ENCODE data around the gene WDR6. TPM values are rescaled to one million over a fixed set of nuclear protein-coding genes. Genes with fewer than 3 reads are reported as not detected.

The WDR6 gene
- total and polyA plus RNA-seq, 12 donors = 70.4 to 126 (median 77.9) TPM

- Histone ChIP-seq H3K9me3 (no peaks in the 10 kb centered on the region), H3K4me1 (peaks cover 8 to 40% (median 26%) of the 10 kb centered on the region in 9 donors), H3K4me3 (peak overlapping the region; percentile 55 to 95 (median 82)), H3K27me3 (no peaks in the 10 kb centered on the region), H3K36me3 (peaks cover 0 to 21% (median 6%) of the 10 kb centered on the region in 9 donors), H3K27ac (peak overlapping the region; percentile 71 to 93 (median 88))
- peak in 6 of 8 donors; percentile 5 to 35 (median 22) for ATAC-seq
- DNase-seq = peak in 1 of 2 donors; percentile 28
- no peak for TF ChIP-seq CTCF (IDR thresholded peaks at IDR 0.05)
- intact Hi-C loops (cut with DNase I) = loop anchor here in 2 of 10 donors (1.0 to 10.0 kb wide), 2 partner anchors 38 to 104 kb away; partner anchors contain the start of genes IMPDH2 (in 1 of the 2) and QRICH1 (in 1 of the 2)
- WGBS, 2 donors = 3 to 6% methylated on average over 40 of the region's 40 CpGs
Measured at GRCh38 chr3:48990636-48991469, 16.3 kb upstream of the WDR6 start.

GRCh38 chr3:48991851-48992545, 15.2 kb upstream of the WDR6 start:
- DNase-seq (no peak), ATAC-seq (no peak)
- 80% methylated on average over 5 of the region's 5 CpGs for WGBS, 2 donors
- Histone ChIP-seq H3K27ac (peak overlapping the region in 5 of 10 donors; percentile 86 to 92 (median 88)), H3K4me3 (peak overlapping the region in 6 of 10 donors; percentile 73 to 95 (median 86)), H3K27me3 (no peaks in the 10 kb centered on the region), H3K36me3 (peaks cover 0 to 21% (median 2%) of the 10 kb centered on the region in 9 donors), H3K9me3 (no peaks in the 10 kb centered on the region), H3K4me1 (peaks cover 8 to 40% (median 26%) of the 10 kb centered on the region in 9 donors)
- no peak for TF ChIP-seq CTCF (IDR thresholded peaks at IDR 0.05)
- intact Hi-C loops (cut with DNase I) = loop anchor here in 2 of 10 donors (1.0 to 10.0 kb wide), 2 partner anchors 37 to 103 kb away; partner anchors contain the start of genes IMPDH2 (in 1 of the 2) and QRICH1 (in 1 of the 2)

- Histone ChIP-seq H3K4me3 (no peak overlapping the region), H3K9me3 (no peaks in the 10 kb centered on the region), H3K4me1 (peaks cover 7 to 30% (median 24%) of the 10 kb centered on the region in 9 donors), H3K36me3 (peaks cover 0 to 35% (median 0%) of the 10 kb centered on the region in 9 donors), H3K27me3 (no peaks in the 10 kb centered on the region), H3K27ac (no peak overlapping the region)
- DNase-seq (no peak), ATAC-seq (no peak)
- intact Hi-C loops (cut with DNase I) = loop anchor here in 1 of 10 donors (10.0 kb wide), 1 partner anchor 101 kb away; the partner anchor contains the start of gene QRICH1
- TF ChIP-seq CTCF (IDR thresholded peaks at IDR 0.05) = no peak
Measured at GRCh38 chr3:48993834-48994233, 13.4 kb upstream of the WDR6 start.

- H3K4me1 ChIP-seq = peaks cover 0 to 10% (median 7%) of the 10 kb centered on the region in 9 donors
- intact Hi-C loops (cut with DNase I) = loop anchor here in 1 of 10 donors (10.0 kb wide), 1 partner anchor 98 kb away; the partner anchor contains the start of gene QRICH1
Measured at GRCh38 chr3:48996640-48997039, 10.6 kb upstream of the WDR6 start.

More at GRCh38 chr3:48996640-48997039, 10.6 kb upstream of the WDR6 start:
- Histone ChIP-seq H3K27me3 (no peaks in the 10 kb centered on the region), H3K4me3 (no peak overlapping the region), H3K9me3 (no peaks in the 10 kb centered on the region), H3K27ac (no peak overlapping the region), H3K36me3 (peaks cover 0 to 39% (median 0%) of the 10 kb centered on the region in 9 donors)
- DNase-seq (no peak), ATAC-seq (no peak)
- no peak for TF ChIP-seq CTCF (IDR thresholded peaks at IDR 0.05)
- WGBS, 2 donors = 95 to 97% methylated on average over 8 of the region's 8 CpGs

Data from heart right ventricle (tissue), 16 donors.